Mesenchymal stem cell (in vitro differentiated cells and primary cell): ENCODE results near the gene PBX1.

Experiments
- DNase-seq: peaks from one replicate; pipeline ENCODE4 v3.0.0-alpha.2; 2013
- H2AFZ ChIP-seq: one replicate; pipeline ENCODE4 v1.6.1; 2013; ENCODE audit warnings: low read depth, mild to moderate bottlenecking, control low read depth, inconsistent platforms, low read length, moderate library complexity
- H2AK5ac ChIP-seq: 2 replicates; pipeline ENCODE4 v1.6.1; 2013; ENCODE audit warnings: low read length, moderate library complexity, mild to moderate bottlenecking, inconsistent platforms; ENCODE audit not compliant: severe bottlenecking
- H2BK120ac ChIP-seq: one replicate; pipeline ENCODE4 v1.6.1; 2013; ENCODE audit warnings: low read depth, mild to moderate bottlenecking, inconsistent platforms, low read length, moderate library complexity
- H2BK12ac ChIP-seq, 2 experiments: one replicate each; pipeline ENCODE4 v1.6.1; 2013; ENCODE audit warnings: inconsistent platforms in 2 of 2, low read length in 2 of 2, mild to moderate bottlenecking in 2 of 2, moderate library complexity in 2 of 2, control low read depth in 1 of 2
- H2BK15ac ChIP-seq: one replicate; pipeline ENCODE4 v1.6.1; 2013; ENCODE audit warnings: mild to moderate bottlenecking, low read depth, inconsistent platforms; ENCODE audit not compliant: poor library complexity, severe bottlenecking
- H2BK5ac ChIP-seq: 2 replicates; pipeline ENCODE4 v1.6.1; 2013; ENCODE audit warnings: low read depth, mild to moderate bottlenecking, low read length, control low read depth, inconsistent platforms; ENCODE audit not compliant: poor library complexity, severe bottlenecking
- H3K14ac ChIP-seq, 2 experiments: one replicate each; pipeline ENCODE4 v1.6.1; 2013; ENCODE audit warnings: inconsistent platforms in 2 of 2, low read length in 2 of 2, control low read depth in 1 of 2, mild to moderate bottlenecking in 1 of 2, moderate library complexity in 1 of 2
- H3K18ac ChIP-seq, 2 experiments: one replicate each; pipeline ENCODE4 v1.6.1; 2013; ENCODE audit warnings: inconsistent platforms in 2 of 2, low read length in 2 of 2, control low read depth in 1 of 2, low read depth in 1 of 2, mild to moderate bottlenecking in 1 of 2
- H3K23ac ChIP-seq, 2 experiments: one replicate each; pipeline ENCODE4 v1.6.1; 2013; ENCODE audit warnings: inconsistent platforms in 2 of 2, low read length in 2 of 2, mild to moderate bottlenecking in 2 of 2, moderate library complexity in 2 of 2, control low read depth in 1 of 2
- H3K27ac ChIP-seq: 2 replicates; pipeline ENCODE4 v1.5.1; 2013; ENCODE audit warnings: mild to moderate bottlenecking, moderate library complexity, low read length, control low read depth, inconsistent platforms; ENCODE audit not compliant: poor library complexity, severe bottlenecking
- H3K27me3 ChIP-seq, 2 experiments: 2 replicates each; pipeline versions ENCODE4 v1.6.1 to v1.7.0; 2013; ENCODE audit warnings: low read length in 2 of 2, mild to moderate bottlenecking in 2 of 2, moderate library complexity in 2 of 2, control low read depth in 1 of 2, inconsistent platforms in 1 of 2; ENCODE audit not compliant: control insufficient read depth in 1 of 2, insufficient read depth in 1 of 2
- H3K36me3 ChIP-seq, 2 experiments: 2 replicates each; pipeline versions ENCODE4 v1.6.1 to v1.7.0; 2013; ENCODE audit warnings: low read length in 2 of 2, control low read depth in 1 of 2, inconsistent platforms in 1 of 2, low read depth in 1 of 2, mild to moderate bottlenecking in 1 of 2; ENCODE audit not compliant: insufficient read depth in 2 of 2, control insufficient read depth in 1 of 2
- H3K4ac ChIP-seq, 2 experiments: one replicate each; pipeline ENCODE4 v1.6.1; 2013; ENCODE audit warnings: inconsistent platforms in 2 of 2, low read length in 2 of 2, mild to moderate bottlenecking in 2 of 2, moderate library complexity in 2 of 2, control low read depth in 1 of 2, low read depth in 1 of 2
- H3K4me1 ChIP-seq: 2 replicates; pipeline ENCODE4 v1.6.1; 2013; ENCODE audit warnings: low read depth, low read length, control low read depth; ENCODE audit not compliant: control insufficient read depth, insufficient read depth
- H3K4me2 ChIP-seq: 2 replicates; pipeline ENCODE4 v1.6.1; 2013; ENCODE audit warnings: low read length, mild to moderate bottlenecking, inconsistent platforms; ENCODE audit not compliant: poor library complexity, severe bottlenecking
- H3K4me3 ChIP-seq, 2 experiments: 2 replicates each; pipeline versions ENCODE4 v1.5.1 to v1.7.0; 2013; ENCODE audit warnings: low read length in 2 of 2, mild to moderate bottlenecking in 2 of 2, control low read depth in 1 of 2, low read depth in 1 of 2; ENCODE audit not compliant: insufficient read depth in 1 of 2
- H3K79me1 ChIP-seq: replicated peaks from 2 replicates; pipeline ENCODE4 v1.6.1; 2013; ENCODE audit warnings: mild to moderate bottlenecking, control low read depth, low read length, inconsistent platforms; ENCODE audit not compliant: poor library complexity, severe bottlenecking
- H3K9ac ChIP-seq: 2 replicates; pipeline ENCODE4 v1.7.0; 2013; ENCODE audit warnings: mild to moderate bottlenecking, low read length, moderate library complexity
- H3K9me3 ChIP-seq: 2 replicates; pipeline ENCODE4 v1.7.0; 2013; ENCODE audit warnings: mild to moderate bottlenecking, low read length; ENCODE audit not compliant: control insufficient read depth
- H4K8ac ChIP-seq: one replicate; pipeline ENCODE4 v1.6.1; 2013; ENCODE audit warnings: inconsistent platforms, mild to moderate bottlenecking, low read length, moderate library complexity
- H4K91ac ChIP-seq: one replicate; pipeline ENCODE4 v1.6.1; 2013; ENCODE audit warnings: mild to moderate bottlenecking, low read length, inconsistent platforms
- WGBS: methylation state at CpG from one replicate; pipeline ENCODE4 v1.1.7; 2013; ENCODE audit warnings: mixed read lengths; 5-methylcytosine and 5-hydroxymethylcytosine counted together

Gene PBX1

GRCh38 chr1:164587617-164588501 is 28.9 kb downstream of the PBX1 start:
- Histone ChIP-seq H2BK120ac (no peak overlapping the region), H3K9ac (peak overlapping the region; percentile 81), H3K27ac (no peak overlapping the region), H3K4ac (no peak overlapping the region), H3K4me2 (no peak overlapping the region), H3K18ac (no peak overlapping the region), H2AK5ac (no peak overlapping the region), H3K4me1 (peaks cover 13% of the 10 kb centered on the region), H3K4me3 (no peak overlapping the region), H3K14ac (no peak overlapping the region), H4K8ac (peak overlapping the region; percentile 16), H2BK15ac (no peak overlapping the region), H3K27me3 (no peaks in the 10 kb centered on the region), H2BK5ac (no peak overlapping the region), H3K79me1 (peaks cover 6% of the 10 kb centered on the region), H2BK12ac (no peak overlapping the region), H3K36me3 (peaks cover 0 to 35% of the 10 kb centered on the region in 2 experiments), H3K9me3 (no peaks in the 10 kb centered on the region), H3K23ac (no peak overlapping the region), H4K91ac (no peak overlapping the region), H2AFZ (no peak overlapping the region)
- 82% methylated on average over 11 of the region's 12 CpGs for WGBS
- no peak for DNase-seq

GRCh38 chr1:164588516-164589341 is 29.7 kb downstream of the PBX1 start:
- Histone ChIP-seq H3K9ac (peak overlapping the region; percentile 81), H3K14ac (no peak overlapping the region), H2BK120ac (peak overlapping the region; percentile 88), H3K79me1 (peaks cover 9% of the 10 kb centered on the region), H3K4me3 (peak overlapping the region in 1 of 2 experiments; percentile 59), H3K18ac (peak overlapping the region in 1 of 2 experiments; percentile 76), H4K91ac (no peak overlapping the region), H2AFZ (no peak overlapping the region), H3K4ac (no peak overlapping the region), H2BK12ac (peak overlapping the region in 1 of 2 experiments; percentile 84), H2BK5ac (no peak overlapping the region), H3K36me3 (peaks cover 0 to 28% of the 10 kb centered on the region in 2 experiments), H2AK5ac (no peak overlapping the region), H3K27ac (peak overlapping the region; percentile 6), H2BK15ac (peak overlapping the region; percentile 38), H3K4me2 (peak overlapping the region; percentile 33), H3K27me3 (no peaks in the 10 kb centered on the region), H4K8ac (peak overlapping the region; percentile 61), H3K4me1 (peaks cover 13% of the 10 kb centered on the region), H3K23ac (no peak overlapping the region), H3K9me3 (no peaks in the 10 kb centered on the region)
- WGBS = 4% methylated on average over 14 of the region's 17 CpGs
- peak; percentile 83 for DNase-seq

GRCh38 chr1:164589408-164589807 is 30.4 kb downstream of the PBX1 start:
- WGBS = 76% methylated on average over 2 of the region's 3 CpGs
- H3K36me3 ChIP-seq = peaks cover 0 to 26% of the 10 kb centered on the region in 2 experiments
- H3K9ac ChIP-seq = peak overlapping the region; percentile 81
- DNase-seq = no peak
- H3K4me2 ChIP-seq = no peak overlapping the region
- H3K4me1 ChIP-seq = peaks cover 13% of the 10 kb centered on the region
- no peak overlapping the region for H2AFZ ChIP-seq
- H3K4me3 ChIP-seq = peak overlapping the region in 1 of 2 experiments; percentile 59
- H3K23ac ChIP-seq = no peak overlapping the region
- no peak overlapping the region for H4K8ac ChIP-seq
- no peak overlapping the region for H2BK15ac ChIP-seq
- no peak overlapping the region for H3K4ac ChIP-seq
- H2BK12ac ChIP-seq = peak overlapping the region; percentile 57 to 69
- no peaks in the 10 kb centered on the region for H3K27me3 ChIP-seq
- no peaks in the 10 kb centered on the region for H3K9me3 ChIP-seq
- no peak overlapping the region for H3K27ac ChIP-seq
- H3K79me1 ChIP-seq = peaks cover 10% of the 10 kb centered on the region
- no peak overlapping the region for H2BK120ac ChIP-seq
- H3K14ac ChIP-seq = no peak overlapping the region
- no peak overlapping the region for H2BK5ac ChIP-seq
- H4K91ac ChIP-seq = no peak overlapping the region
- H2AK5ac ChIP-seq = peak overlapping the region; percentile 29
- no peak overlapping the region for H3K18ac ChIP-seq
